GM18519 (cell line): ENCODE measurements around the gene DRD4.

Source experiments
- ATAC-seq: cut with Tn5 transposase; IDR thresholded peaks from one replicate; pipeline ENCODE4 v1.9.1; 2021; ENCODE audit warnings: mild to moderate bottlenecking, moderate library complexity; ENCODE audit not compliant: unreplicated experiment, low FRiP score

The DRD4 gene

GRCh38 chr11:636511-637332 is at the start of gene DRD4:
DRD4 (plus strand) TSS chr11:637269; CDS start chr11:637305, 36 bp downstream.
- ATAC-seq = no peak

GRCh38 chr11:587546-587945 is 49.5 kb upstream of the DRD4 start:
- no peak for ATAC-seq

DNA sequence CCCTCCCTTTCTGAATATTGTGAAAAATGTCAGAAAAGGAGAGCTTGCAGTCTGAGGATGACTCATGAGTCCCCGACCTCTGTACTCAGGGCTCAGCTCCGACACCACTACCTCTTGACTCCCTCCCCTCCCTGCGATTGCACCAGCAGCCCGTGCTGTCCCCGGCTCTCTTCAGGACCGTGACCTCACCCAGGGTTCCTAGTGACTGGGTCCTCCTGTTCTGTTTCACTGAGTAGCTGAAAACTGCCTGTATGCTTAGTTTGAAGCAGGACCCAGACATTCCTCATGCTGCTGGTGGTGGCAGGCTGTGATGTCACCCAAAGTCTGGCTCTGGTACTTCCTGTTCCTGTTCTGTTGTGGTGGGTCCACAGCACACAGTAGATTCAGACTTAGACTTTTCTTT is 49.1 kb upstream of the DRD4 start:
- no peak for ATAC-seq

DNA sequence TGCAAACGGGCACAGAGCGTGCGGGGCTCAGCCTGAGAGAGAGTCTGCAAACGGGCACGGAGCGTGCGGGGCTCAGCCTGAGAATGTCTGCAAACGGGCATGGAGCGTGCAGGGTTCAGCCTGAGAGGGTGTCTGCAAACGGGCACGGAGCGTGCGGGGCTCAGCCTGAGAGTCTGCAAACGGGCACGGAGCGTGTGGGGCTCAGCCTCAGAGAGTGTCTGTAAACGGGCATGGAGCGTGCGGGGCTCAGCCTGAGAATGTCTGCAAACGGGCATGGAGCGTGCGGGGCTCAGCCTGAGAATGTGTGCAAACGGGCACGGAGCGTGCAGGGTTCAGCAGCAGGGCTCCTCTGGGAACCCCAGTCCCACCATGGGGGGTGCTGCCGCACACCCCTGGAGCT is 47.3 kb upstream of the DRD4 start:
- ATAC-seq = no peak

DNA sequence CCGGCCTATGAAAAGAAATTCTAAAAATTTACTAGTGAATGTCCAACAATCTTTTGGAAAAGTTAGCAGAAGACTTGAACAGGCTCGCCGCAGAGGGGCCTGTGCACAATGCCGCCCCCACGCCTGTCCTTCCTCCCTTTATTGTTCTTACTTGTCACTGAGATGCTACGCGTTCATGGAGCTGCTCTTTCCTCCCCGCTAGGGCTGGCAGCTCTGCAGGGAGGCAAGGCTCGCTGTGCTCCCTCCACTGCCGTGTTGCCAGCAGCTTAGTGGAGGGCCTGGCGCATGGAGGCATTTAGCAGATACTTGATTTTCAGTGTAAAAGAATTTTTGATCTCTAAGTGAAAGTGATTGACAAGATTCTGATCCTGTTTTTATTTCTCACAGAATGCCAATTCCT is 46.1 kb upstream of the DRD4 start:
- no peak for ATAC-seq

- no peak for ATAC-seq
Measured at GRCh38 chr11:592501-592900, 44.6 kb upstream of the DRD4 start.

DNA sequence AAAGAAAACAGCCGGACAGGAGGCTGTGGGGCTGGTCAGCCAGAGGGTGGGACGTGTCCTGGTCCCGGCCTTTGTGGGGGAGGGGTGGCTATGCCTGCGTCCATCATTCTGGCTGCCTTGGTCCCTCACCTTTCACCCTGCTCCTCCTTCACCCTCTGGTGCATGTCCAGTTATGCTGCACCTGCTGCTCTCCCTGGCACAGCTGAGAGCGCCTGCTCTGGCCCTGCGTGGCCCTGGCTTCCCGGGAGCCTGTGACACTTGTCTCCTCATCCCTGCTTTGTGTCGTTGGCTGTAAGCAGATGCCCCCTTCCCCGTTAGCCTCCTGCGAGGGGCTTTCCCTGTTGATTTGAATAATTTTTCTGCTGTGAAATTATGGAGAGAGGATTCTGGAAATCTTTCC is 44.2 kb upstream of the DRD4 start:
- no peak for ATAC-seq

- no peak for ATAC-seq
Measured at GRCh38 chr11:593347-593746, 43.7 kb upstream of the DRD4 start.

- no peak for ATAC-seq
Measured at GRCh38 chr11:595400-595799, 41.7 kb upstream of the DRD4 start.

- no peak for ATAC-seq
Measured at GRCh38 chr11:596374-596773, 40.7 kb upstream of the DRD4 start.

DNA sequence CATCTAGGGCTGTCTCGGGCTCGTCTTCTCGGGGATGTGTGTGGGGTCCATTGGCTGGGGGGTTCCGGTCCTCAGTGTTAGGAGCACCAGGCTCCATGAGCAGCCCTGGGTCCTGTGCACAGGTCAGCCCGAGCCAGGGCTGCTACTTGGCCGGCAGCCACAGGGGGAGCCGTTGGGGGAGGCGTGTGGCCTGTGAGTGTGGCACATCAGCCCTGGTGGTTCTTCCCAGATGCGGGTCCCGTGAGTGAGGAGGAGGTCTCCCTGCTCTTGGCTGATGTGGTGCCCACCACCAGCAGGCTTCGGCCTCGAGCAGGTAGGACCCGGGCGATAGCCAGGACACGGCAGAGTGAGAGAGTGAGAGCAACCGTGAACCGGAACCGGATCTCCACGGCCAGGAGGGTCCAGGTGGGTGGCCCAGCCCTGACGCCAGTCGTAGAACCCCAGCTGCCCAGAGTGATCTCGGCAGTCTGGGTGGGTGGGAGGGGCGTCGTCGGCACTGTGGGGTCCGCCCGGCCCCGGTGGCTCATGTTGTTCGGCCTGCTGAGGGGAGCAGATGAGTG is 39.8 kb upstream of the DRD4 start:
- no peak for ATAC-seq

DNA sequence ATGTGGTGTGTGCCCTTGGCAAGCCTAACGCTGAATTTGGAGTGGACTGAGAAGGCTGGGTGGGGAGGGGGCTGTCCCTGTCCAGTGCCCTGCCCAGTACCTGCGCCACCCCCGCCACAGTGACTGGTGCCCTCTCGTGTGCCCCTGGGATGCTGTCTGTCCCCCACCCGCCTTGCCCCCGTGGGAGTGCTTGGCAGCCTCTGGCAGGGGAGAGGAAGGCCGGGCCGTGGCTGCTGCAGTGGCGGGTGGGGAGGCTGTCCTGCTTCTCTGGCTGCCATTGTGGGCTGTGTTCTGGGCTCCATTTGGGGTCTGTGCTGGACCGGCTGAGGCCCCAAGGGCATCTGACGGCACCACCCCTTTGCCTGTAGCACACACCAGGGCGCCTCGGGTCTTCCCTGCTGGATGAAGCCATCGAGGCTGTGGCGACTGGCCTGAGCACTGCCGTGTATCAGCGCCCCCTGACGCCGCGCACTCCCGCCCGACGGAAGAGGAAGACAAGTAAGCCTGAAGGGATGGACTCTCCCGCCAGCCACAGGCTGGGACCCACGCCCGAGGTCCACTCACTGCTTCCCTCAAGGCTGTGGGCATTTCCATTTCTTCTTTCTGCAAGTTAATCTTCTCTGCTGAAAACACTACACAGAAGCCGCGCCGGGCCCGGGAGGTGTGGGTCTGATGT is 38.9 kb upstream of the DRD4 start:
- no peak for ATAC-seq

DNA sequence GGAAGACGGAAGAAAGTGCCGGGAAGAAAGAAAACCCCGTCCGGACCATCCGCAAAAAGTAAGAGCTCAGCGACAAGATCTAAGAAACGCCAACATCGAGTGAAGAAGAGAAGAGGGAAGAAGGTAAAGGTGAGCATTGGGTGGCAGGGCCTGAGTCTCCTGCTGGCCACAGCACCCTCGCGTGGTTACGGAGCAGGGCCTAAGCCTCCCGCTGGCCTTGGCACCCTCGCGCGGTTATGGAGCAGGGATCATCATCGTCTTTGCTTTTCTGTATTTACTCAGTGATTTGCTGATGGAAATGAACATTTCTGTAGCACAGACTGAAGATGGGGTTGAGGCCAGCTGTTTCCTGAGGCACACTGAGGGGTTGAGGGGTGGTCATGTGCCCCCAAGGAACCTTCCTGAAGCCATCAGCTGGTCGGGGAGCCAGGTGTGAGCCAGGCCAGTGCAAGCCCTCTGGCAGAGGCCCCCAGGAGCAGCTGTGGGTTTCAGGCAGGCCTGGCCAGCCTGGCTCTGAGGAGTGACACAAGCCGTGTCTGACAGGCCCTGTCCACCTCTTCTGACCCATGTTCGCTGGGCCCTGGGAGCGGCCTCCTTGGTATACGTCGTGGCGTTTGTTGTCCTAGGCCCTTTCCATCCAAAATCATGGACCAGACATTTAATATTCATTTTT is 35.4 kb upstream of the DRD4 start:
- ATAC-seq = no peak

DNA sequence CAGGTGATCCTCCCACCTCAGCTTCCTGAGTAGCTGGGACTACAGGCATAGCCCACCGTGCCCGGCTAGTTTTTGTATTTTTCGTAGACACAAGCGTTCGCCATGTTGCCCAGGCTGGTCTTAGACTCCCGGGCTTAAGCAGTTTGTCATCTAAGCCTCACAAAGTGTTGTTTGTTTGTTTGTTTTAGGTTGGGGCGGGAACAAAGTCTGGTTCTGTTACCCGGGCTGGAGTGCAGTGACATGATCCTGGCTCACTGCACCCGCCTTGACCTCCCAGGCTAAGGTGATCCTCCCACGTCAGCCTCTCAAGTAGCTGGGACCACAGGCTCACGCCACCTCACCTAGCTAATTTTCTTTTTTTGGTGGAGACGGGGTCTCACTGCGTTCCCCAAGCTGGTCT is 33.9 kb upstream of the DRD4 start:
- ATAC-seq = no peak

DNA sequence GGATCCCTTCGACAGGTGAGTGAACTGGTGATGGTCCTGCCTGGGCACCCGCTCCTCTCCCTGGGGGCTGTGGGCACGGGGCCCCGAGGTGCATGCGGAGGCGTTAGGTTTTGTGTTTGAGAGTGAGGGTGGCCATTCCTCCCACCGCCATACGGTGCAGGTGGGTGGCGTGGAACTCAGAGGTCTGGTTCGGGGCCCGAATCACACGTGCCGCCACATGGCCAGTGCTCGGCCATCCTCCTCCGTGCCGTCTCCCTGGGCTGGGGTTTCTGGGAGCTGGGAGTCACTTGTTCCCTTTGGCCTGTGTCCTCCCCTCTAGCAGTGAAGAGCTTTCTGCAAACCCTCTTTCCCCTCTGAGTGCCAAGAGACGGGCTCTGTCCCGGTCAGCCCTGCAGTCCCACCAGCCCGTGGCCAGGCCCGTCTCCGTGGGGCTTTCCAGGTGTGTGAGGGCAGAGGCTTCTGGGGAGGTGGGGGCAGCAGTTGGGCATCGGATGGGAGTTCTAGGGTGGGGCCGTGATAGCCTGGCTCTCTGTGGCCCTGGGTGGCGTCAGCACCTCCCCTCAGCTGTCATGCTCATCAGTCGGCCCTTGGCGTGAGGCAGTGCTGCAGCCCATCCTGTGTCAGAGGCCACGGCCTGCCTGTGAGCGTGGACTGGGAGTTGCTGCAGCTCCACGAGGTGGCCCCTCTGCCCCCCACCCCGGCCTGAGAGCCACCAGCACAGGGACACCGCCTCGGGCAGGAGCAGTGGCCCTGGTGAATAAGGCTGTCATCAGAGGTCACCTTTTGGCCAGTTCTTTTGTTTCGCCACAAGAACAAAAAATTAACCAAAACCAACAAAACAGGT is 31.6 kb upstream of the DRD4 start:
- no peak for ATAC-seq

DNA sequence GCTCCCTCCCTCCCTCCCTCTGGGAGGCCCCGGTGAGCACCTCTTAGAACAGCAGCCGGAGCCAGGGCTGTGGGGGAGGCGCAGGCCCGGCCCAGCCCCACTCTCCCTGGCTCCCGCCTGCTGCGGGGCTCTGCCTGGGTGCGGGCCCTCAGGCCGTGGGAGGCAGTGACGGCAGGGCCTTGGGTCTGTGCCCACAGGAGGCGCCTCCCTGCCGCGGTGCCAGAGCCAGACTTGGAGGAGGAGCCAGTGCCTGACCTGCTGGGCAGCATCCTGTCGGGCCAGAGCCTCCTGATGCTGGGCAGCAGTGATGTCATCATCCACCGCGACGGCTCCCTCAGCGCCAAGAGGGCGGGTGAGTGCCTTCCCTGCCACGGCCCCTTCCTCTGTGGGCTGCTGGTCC is 30.8 kb upstream of the DRD4 start:
- no peak for ATAC-seq

GRCh38 chr11:607020-607780 is 29.9 kb upstream of the DRD4 start:
- no peak for ATAC-seq

GRCh38 chr11:607971-608659 is 29.0 kb upstream of the DRD4 start:
- no peak for ATAC-seq

DNA sequence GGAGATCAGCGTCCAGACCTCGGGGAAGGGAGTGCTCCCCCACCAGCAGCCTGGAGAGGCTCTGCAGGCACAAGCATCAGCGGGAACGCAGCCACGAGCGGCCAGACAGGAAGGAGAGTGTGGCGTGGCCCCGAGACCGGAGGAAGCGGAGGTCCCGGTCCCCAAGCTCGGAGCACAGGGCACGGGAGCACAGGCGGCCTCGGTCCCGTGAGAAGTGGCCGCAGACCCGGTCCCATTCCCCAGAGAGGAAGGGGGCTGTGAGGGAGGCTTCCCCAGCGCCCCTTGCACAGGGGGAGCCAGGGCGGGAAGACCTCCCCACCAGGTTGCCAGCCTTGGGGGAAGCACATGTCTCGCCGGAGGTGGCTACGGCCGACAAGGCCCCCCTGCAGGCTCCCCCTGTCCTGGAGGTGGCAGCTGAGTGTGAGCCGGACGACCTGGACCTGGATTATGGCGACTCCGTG is 28.2 kb upstream of the DRD4 start:
- no peak for ATAC-seq
